Pons (tissue), 1 donor: ENCODE data around the gene ACCS.
A peak's percentile ranks its signal among the peaks of the same experiment; 100 is the strongest.

Experiments used
- DNase-seq: peaks from one replicate; pipeline ENCODE4 v3.0.0-alpha.2; 2016; ENCODE audit warnings: low spot score

The ACCS gene

DNA sequence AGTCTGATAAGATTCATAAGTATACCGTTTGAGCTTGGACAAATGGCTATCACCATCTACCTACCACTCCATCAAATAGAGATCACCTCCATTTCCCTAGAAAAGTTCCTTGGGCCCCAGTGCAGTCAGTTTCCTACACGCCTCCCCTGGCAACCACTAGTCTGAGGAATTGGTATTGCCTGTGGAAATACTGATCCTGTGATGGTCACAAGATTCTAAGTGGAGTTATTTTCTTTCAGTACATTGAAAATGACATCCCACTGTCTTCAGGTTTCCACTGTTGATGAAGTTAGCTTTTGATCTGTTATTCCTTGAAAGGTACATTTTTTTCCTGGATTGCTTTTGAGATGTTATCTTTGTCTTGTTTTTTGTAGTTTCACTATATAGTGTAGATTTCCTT is 22.9 kb upstream of the ACCS start:
- no peak for DNase-seq

DNA sequence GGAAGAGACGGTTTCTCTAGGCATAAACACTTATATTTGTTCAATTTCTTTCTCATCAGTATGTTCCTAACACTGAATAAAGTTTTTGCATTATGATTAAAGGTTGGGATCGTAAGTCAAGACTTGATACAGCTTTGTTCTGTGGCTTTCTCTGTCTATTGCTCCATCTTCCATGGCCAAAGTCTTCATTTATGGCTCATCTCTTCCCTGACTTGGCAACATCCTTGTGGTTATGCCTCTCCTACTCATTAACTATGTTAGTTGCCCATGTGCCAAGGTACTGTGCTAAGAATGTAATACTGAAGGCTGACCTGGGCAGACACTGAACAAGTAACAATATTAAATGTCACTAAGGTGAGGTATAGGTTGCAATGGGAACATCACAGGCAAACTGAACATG is 19.9 kb upstream of the ACCS start:
- DNase-seq, result no peak

DNA sequence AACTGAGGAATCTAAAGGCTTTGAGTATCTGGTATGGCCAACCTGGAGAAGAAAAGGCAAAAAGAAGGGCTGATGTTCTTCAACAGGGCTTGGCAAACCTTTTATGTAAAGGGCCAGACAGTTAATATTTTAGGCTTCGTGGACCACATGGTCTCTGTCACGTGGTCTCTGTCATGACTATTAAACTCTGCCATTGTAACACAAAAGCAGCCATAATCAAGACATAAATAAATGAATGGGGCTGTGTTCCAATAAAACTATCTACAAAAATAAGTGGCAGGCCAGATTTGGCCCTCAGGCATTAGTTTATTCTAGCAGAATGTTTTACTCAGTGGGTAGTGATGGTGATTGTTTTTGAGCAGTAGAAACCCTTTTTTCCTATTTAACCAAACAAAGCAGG is 18.8 kb upstream of the ACCS start:
- no peak for DNase-seq

DNA sequence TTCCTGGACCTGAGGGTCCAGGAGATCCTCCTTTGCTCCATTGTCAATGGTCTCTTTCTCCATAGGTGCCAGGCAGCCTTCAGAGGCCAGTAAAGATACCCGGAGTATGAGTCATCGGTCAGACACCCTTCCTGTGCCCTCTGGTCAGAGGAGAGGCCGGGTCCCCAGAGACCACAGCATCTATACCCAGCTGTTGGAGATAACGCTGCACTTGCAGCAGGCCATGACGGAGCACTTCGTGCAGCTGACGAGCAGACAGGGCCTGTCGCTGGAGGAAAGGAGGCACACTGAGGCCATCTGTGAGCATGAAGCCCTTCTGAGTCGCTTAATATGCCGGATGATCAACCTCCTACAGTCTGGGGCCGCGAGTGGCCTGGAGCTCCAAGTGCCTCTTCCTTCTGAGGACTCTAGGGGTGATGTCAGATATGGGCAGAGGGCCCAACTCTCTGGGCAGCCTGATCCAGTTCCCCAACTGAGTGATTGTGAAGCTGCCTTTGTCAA is 18.1 kb upstream of the ACCS start, which contains the start of gene ACCSL:
Gene ACCSL (plus strand): TSS at position 51 of the 501 bp plus-strand sequence. CDS start 56 bp downstream, at position 107.
- peak; percentile 47 for DNase-seq

DNA sequence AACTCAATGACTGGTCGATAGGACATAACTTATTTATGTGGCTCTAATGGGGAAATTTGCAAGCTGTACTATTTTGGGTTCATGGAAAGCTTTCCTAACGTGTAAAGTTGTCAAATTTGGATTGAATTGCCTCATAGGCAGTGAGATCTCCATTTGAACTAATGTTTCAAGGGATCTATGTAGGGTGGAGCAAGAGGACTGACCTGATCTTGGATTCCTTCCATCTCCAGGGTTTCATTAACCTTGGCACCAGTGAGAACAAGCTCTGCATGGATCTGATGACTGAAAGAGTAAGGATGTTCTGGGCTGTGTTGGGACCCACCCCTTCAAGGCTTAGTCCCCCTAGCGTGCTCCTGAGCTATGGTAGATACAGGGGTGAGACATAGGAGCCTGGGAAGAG is 16.2 kb upstream of the ACCS start:
- DNase-seq, result no peak

DNA sequence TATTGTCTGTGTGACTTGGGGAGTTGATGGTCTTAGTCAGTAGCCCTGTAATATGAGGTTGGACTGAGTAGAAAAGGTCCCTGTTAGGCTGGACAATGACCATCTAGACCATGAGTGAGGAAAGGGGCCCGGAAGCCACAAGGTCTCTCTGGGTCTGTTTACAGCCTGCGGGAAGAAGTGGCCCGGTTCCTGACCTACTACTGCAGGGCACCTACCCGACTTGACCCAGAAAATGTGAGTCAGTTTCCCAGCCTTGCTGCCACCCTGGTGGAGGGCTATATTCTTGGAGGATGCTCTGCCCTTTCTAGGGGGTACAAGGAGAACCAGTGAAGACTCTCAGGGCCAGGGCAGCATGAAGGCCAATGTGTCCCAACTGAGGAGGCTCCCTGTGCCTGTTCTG is 14.9 kb upstream of the ACCS start:
- no peak for DNase-seq

DNA sequence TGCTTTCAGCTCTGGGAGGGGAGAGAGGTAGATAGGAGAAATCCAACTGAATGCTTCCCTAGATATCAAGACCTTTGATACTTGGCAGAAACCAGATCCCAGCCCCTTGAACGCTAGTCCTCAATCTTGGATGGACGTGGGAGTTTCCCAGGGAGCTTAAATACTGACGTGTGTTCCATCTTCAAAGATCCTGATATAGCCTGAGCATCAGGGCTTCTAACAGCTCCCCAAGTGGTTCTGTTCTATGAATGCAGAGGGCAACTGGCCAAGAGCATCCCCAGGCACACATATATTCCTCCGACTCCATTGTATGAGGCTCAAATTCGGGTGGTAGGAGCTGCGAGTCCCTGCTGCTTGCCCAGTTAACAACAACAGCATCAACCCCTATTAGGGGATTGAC is 8.7 kb upstream of the ACCS start:
- DNase-seq, result no peak

DNA sequence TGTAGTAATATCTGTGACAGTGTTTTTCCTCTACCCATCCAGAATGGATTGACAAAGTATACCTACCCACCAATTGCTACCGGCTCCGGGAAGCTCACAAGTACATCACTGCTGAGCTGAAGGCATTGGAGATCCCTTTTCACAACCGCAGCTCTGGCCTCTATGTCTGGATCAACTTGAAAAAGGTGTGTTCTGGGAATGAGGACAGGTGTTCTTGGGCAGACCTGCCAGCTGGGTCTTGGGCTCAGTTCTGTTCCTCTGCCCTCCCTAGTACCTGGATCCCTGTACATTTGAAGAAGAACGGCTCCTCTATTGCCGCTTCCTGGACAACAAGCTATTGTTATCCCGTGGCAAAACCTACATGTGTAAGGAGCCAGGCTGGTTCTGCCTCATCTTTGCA is 7.8 kb upstream of the ACCS start:
- DNase-seq, result no peak

DNA sequence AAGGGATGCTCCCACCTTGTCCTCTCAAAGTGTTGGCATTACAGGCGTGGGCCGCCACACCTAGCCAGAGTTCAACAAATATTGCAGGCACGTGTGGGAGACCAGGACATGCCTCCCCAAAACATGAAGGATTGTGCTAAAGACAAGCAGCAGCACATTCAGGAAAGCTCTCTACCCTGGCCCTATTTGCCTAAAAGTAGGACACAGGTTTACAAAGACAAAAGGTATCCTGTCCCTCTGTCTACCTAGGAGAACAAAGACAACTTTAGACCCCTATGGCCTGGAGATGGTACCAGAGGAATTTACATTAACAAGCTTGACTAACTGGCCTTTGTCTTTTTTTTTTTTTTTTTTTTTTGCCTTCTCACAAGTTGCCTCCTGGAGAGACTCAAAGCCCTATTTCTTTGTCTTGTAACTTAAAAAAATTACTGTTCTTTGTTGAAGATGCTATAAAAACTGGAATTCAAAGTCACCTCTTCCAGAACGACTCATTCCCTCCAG is 859 bp upstream of the ACCS start:
- peak; percentile 15 for DNase-seq

DNA sequence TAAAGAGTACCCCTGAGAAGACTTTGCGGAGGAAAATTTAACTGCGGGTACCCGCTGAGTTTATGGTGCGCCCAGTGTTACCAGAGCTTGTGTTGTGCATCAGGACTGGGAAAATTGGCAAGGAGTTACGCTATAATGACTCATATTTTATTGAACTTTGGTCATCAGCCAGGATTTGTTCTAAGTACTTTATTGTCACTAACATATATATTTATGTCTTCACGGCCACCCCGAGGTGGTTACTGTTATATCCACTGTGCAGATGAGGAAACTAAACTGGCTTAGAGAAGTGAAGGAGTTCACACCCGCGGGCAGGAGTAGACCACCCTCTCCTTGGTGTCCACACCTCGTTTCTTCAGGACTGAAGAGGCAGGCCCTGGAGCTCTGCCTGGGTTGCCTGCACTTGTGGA is 667 bp downstream of the ACCS start:
- DNase-seq, result peak; percentile 25

DNA sequence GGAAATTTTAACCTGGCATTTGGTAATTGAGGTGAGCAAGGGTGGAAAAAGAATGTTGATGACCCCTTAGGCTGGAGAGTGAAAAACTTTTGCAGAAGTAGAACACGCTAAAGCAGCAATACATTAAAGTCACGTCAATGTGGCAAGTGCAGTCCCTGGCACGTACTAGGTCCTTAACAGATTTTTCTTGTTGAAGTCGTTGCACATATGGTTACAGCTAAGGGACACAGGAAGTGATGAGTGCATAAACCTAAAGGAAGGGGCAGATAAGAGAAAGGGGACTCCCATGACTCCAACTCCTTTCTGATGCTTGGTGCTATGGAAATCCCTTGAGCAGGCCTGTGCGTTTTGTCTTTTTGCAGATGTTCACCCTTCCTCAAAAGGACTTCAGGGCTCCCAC is 1.2 kb downstream of the ACCS start:
- no peak for DNase-seq

DNA sequence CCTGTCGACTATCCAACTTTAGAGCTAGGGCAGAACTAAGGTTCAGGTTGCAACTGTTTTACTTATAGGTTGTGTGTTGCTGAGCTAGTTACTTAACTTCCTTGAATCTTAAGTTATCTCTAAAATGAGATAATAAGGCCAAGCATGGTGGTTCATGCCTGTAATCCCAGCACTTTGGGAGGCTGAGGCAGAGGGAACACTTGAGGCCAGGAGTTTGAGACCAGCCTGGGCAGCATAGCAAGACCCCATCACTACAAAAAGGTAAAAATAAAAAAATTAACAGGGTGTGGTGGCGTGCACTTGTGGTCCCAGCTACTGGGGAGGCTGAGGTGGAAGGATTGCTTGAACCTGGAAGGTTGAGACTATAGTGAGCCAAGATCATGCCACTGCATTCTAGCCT is 2.1 kb downstream of the ACCS start:
- no peak for DNase-seq

DNA sequence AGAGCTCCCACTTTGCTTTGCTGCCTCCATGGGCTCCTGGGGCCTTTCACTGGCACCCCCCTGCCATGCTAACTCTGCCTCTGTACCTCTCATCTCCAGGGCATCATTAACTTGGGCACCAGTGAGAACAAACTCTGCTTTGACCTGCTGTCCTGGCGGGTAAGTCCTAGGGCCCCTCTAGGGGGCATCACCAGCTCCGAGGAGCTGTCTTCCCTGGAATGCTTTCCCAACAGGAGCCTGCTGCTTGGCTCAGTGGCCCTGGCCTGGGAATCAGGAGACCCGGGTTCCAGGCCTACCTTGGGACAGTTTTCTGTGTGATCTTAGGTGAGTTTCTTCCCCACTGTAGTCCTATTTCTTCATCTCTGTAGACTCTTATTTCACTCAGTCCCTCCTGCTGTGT is 5.1 kb downstream of the ACCS start:
- DNase-seq, result no peak

DNA sequence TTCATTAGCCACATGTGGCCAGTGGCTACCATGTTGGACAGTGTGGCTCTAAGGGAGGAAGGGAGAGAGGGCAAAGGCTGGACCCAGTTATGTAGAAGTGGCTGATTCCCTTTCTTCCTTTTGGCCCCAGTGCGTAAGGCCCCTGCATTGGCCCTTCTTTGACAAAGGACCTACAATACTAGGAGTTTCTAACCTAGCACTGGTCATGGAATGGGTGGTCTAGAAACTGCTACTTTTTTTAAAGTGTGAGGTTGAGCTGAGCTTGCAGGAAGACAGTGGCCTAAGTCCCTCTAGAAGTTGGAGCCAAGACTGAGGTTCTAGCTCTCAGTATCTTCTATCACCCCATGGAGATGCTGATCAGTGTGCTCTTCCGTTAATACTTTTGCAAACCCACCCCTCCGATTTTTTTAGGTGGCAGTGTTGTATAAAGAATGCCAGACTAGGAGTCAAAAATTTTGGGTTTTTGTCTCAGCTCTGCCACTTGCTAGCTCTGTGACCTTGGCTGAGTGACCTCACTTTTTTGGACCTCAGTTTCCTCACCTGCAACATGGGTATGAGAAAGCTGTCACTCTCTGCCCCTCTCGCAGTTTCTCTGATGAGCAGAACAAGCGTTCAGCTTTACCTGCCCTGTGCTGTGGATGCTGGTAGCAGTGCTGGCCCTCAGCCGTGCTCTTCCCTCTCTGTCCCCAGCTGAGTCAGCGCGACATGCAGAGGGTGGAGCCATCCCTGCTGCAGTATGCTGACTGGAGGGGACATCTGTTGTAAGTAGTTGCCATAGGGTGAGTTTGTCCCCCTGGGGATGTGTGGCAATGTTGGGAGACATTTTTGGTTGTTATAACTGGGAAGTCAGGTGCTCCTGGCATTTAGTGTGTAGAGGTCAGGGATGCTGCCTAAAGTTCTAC is 6.9 kb downstream of the ACCS start:
- DNase-seq, result no peak

DNA sequence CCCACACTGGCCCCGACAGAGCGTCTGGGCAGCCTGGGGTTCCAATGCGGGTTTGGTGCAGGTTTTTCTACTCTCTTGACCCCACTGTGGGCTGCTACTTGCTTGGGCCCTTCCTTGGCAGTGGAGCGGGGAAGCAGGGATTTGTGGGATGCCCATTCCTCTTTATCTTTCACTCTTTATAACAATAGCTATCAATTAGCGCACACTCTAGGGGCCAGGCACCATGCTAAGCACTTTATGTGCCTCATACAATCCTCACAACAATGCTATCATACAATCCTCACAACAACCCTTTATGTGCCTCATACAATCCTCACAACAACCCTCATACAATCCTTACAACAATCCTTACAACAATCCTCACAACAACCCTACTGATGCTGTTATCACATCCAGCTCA is 12.7 kb downstream of the ACCS start:
- DNase-seq, result no peak

DNA sequence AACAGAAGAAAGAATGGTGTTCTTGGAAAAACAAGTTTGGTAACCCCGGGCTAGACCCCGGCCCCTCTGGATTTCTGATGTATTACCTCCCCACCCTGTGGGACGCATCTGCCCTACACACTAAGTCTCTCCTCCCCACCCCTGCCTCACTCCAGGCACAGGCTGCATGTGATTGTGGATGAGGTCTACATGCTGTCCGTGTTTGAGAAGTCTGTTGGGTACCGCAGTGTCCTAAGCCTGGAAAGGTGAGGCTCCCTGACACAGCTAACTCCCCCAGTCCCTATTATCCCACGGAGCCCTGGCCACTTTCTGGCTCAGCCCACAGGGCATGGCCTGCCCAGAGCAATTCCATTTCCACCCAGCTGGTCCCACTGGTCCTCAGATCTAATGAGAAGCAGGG is 13.3 kb downstream of the ACCS start:
- DNase-seq, result no peak

DNA sequence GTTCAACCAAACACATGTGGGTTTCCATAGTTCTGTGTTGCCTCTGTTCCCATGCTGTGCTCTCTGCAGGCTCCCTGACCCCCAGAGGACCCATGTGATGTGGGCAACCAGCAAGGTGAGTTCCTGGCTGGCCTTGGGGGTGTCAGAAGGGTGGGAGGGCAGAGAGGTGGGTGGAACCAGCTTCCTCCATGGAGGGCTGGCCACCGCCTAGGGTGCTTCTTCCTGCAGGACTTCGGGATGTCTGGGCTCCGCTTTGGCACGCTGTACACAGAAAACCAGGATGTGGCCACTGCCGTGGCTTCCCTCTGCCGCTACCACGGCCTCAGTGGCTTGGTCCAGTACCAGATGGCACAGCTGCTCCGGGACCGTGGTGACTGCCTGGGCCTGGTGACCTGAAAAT is 14.9 kb downstream of the ACCS start:
- no peak for DNase-seq

DNA sequence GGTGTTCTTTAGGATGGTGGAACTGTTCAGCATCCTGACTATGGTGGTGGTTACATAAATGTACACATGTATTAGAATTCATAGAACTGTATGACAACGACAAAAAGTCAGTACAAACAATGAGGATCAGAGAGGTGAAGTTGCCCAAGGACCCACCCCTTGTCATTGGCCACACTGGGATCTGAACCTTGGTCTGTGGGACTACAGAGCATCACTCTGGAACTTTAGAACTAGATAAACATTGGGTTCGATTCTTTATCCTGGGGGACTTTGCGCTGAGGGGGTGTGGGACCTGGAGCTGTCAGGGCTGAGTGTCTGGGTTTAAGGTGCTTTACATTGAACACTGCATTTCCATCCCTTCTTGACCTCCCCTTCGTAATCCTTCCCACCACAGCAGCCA is 16.6 kb downstream of the ACCS start:
- DNase-seq, result no peak

DNA sequence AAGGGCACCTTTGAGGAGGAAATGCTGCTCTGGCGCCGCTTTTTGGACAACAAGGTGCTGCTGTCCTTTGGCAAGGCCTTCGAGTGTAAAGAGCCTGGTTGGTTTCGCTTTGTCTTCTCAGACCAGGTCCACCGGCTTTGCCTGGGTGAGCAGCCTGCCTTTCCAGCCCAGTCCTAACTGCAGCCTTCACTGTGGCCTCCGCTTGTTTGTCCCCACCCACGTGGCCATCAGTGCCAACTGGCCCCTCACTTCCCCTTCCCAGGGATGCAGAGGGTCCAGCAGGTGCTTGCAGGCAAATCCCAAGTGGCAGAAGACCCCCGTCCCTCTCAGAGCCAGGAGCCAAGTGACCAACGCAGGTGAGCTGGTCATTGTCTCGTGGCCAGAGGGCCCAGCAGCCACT is 17.4 kb downstream of the ACCS start:
- no peak for DNase-seq

DNA sequence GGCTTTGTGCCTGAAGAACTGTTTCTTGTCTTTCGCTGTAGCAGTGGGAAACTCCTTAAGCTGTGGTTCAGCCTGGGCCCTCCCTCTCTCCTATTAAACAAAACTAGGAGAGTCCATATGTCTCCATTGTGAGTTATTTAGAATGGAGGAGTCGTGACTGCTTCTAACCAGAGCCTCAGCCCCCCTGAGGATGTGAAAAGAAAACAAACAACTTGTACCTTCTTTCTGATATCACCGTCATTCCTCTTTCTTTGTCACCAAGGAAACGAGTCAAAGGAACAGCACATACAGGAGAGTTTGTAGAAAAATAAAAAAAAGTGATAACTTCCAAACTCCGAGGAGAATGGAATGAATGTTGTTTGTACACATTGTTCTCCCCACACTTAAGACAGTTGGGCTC is 17.8 kb downstream of the ACCS start:
- DNase-seq, result no peak

DNA sequence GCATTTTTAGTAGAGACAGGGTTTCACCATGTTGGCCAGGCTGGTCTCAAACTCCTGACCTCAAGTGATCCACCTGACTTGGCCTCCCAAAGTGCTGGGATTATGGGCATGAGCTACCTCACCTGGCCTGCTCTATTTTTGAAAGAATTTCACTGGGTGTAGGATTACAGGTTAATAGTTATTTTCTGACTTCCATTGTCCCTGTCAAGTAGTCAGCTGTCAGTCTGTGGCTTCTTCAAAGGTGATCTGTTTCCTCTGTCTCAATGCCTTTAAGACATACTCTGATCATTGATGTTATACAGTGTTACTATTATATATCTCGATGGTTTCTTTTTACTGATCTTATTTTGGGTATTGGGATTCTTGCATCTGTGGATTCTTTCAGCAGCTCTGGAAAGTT is 19.3 kb downstream of the ACCS start:
- no peak for DNase-seq

DNA sequence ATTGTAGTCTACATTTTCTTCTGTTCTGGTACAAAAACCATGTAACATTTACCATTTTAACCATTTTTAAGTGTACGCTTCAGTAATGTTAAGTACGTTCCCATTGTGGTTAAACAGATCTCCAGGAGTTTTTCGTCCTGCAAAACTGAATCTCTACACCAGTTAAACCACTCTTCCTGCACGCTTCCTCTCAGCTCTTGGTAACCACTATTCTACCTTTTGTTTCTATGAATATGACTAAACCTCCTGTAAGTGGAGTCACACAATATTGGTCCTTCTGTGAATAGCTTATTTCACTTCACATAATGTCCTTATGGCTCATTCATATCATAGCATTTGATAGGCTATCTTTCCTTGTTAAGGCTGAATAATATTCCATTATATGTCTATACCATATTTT is 22.3 kb downstream of the ACCS start:
- DNase-seq, result no peak

DNA sequence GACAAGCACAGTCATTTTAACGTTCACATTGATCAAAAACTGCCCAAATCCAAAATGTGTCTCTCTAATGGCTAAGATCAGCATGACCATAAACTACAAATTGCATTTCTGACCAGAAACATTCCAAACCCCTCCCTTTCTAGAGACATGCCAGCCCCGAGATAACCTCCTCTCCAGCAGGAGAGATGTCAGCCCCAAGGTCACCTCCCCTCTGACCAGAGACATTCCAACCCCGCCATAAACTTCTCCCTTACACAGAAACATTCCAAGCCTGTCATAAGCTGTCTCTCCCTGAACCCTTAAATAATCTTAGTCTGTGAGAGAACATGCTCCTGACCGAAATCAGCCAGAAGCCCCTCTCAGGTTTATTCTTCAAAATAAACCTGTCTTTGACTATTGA is 22.8 kb downstream of the ACCS start:
- DNase-seq, result no peak

DNA sequence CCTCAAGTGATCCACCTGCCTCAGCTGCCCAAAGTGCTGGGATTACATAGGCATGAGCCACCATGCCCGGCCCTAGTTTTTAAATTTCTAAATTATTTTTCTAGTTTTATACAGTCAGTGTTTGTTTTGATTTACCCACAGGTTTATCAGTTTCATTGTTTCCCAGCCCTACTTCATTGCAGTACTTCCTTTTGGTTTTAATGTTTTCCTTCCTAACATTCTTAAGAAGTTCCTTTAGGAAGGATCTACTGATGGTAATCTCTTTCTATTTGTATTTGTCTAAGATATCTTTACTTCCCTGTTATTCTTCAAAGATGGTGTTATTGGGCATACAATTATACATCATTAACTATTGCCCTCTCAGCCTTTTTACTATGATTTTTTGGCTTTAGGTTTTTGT is 24.5 kb downstream of the ACCS start:
- DNase-seq, result no peak
